Sigmoid colon (tissue), 4 donors: ENCODE data around the gene GZF1.

Source experiments
- EP300 ChIP-seq, 4 donors: sonication (generic); formaldehyde crosslinking; IDR thresholded peaks; one replicate each; pipeline ENCODE4 v1.6.1; 2017; ENCODE audit warnings: antibody characterized with exemption in 4 of 4
- POLR2A ChIP-seq, 2 donors: fragments of 450-650 bp; IDR thresholded peaks; one replicate each; pipeline ENCODE4 v1.6.1; 2016; ENCODE audit warnings: antibody characterized with exemption in 2 of 2, mild to moderate bottlenecking in 2 of 2, moderate library complexity in 2 of 2
- POLR2AphosphoS5 ChIP-seq, 4 donors: sonication (generic); formaldehyde crosslinking; IDR thresholded peaks; one replicate each; pipeline ENCODE4 v1.6.1; 2017; ENCODE audit warnings: antibody characterized with exemption in 4 of 4
- TF ChIP-seq, protein P1 (sequence below), 4 experiments: fragments of 450-650 bp in 3 of 4; fragments of 200-600 bp in 1 of 4; IDR thresholded peaks; one replicate each; pipeline ENCODE4 v1.5.1; 2016 to 2019; ENCODE audit warnings: antibody characterized with exemption in 4 of 4, mild to moderate bottlenecking in 3 of 4, moderate library complexity in 2 of 4

DNA sequence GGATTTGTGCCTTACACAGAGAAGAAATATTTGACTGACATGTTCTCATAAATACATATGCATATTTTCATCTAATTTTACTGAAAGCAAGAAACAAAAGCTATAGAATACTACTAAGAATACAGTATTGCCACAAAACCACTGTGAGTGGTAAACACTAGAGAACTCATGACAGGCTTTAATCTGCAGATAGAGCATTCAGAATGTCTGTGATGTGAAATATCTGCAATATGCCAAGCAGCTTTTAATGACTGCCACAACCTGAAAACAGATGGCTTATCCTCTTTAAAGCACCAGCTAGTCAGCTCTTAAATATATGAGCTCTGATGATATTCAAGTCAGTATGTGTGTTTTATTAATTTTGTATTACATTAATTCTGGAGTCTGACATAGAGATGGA, 55.9 kb downstream of the GZF1 start:
- TF ChIP-seq, protein P1, sequence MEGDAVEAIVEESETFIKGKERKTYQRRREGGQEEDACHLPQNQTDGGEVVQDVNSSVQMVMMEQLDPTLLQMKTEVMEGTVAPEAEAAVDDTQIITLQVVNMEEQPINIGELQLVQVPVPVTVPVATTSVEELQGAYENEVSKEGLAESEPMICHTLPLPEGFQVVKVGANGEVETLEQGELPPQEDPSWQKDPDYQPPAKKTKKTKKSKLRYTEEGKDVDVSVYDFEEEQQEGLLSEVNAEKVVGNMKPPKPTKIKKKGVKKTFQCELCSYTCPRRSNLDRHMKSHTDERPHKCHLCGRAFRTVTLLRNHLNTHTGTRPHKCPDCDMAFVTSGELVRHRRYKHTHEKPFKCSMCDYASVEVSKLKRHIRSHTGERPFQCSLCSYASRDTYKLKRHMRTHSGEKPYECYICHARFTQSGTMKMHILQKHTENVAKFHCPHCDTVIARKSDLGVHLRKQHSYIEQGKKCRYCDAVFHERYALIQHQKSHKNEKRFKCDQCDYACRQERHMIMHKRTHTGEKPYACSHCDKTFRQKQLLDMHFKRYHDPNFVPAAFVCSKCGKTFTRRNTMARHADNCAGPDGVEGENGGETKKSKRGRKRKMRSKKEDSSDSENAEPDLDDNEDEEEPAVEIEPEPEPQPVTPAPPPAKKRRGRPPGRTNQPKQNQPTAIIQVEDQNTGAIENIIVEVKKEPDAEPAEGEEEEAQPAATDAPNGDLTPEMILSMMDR (IDR thresholded peaks at IDR 0.05): no peak
- no peak for TF ChIP-seq POLR2A (IDR thresholded peaks at IDR 0.05)
- TF ChIP-seq POLR2AphosphoS5 (IDR thresholded peaks at IDR 0.05): no peak
- no peak for TF ChIP-seq EP300 (IDR thresholded peaks at IDR 0.05)
